ENCODE data around the gene EIF3K. TPM values are rescaled to one million over a fixed set of nuclear protein-coding genes. Genes with fewer than 3 reads are reported as not detected.

EIF3K gene
- total RNA-seq, 4 donors from 2014 or later: 392 to 489 (median 414) TPM

GRCh38 chr19:38657633-38658222, 38.7 kb downstream of the EIF3K start:
- Histone ChIP-seq H3K4me1 (peaks cover 30 to 98% (median 73%) of the 10 kb centered on the region in 3 donors), H3K9me3 (no peaks in the 10 kb centered on the region), H3K36me3 (peaks cover 0 to 7% of the 10 kb centered on the region in 2 donors), H3K27ac (peak overlapping the region; percentile 95 to 97 (median 96)), H3K27me3 (no peaks in the 10 kb centered on the region), H3K4me3 (no peak overlapping the region)
- ATAC-seq: no peak
- 26 to 37% methylated on average over 4 to 7 of the region's 8 CpGs for WGBS, 2 donors (ENCODE audit: low coverage in 1 of 2)
- TF ChIP-seq EP300 (IDR thresholded peaks at IDR 0.05) (no peak), POLR2AphosphoS5 (IDR thresholded peaks at IDR 0.05) (no peak), POLR2A (IDR thresholded peaks at IDR 0.05) (no peak)
- TF ChIP-seq, protein P1, sequence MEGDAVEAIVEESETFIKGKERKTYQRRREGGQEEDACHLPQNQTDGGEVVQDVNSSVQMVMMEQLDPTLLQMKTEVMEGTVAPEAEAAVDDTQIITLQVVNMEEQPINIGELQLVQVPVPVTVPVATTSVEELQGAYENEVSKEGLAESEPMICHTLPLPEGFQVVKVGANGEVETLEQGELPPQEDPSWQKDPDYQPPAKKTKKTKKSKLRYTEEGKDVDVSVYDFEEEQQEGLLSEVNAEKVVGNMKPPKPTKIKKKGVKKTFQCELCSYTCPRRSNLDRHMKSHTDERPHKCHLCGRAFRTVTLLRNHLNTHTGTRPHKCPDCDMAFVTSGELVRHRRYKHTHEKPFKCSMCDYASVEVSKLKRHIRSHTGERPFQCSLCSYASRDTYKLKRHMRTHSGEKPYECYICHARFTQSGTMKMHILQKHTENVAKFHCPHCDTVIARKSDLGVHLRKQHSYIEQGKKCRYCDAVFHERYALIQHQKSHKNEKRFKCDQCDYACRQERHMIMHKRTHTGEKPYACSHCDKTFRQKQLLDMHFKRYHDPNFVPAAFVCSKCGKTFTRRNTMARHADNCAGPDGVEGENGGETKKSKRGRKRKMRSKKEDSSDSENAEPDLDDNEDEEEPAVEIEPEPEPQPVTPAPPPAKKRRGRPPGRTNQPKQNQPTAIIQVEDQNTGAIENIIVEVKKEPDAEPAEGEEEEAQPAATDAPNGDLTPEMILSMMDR (IDR thresholded peaks at IDR 0.05): no peak

DNA sequence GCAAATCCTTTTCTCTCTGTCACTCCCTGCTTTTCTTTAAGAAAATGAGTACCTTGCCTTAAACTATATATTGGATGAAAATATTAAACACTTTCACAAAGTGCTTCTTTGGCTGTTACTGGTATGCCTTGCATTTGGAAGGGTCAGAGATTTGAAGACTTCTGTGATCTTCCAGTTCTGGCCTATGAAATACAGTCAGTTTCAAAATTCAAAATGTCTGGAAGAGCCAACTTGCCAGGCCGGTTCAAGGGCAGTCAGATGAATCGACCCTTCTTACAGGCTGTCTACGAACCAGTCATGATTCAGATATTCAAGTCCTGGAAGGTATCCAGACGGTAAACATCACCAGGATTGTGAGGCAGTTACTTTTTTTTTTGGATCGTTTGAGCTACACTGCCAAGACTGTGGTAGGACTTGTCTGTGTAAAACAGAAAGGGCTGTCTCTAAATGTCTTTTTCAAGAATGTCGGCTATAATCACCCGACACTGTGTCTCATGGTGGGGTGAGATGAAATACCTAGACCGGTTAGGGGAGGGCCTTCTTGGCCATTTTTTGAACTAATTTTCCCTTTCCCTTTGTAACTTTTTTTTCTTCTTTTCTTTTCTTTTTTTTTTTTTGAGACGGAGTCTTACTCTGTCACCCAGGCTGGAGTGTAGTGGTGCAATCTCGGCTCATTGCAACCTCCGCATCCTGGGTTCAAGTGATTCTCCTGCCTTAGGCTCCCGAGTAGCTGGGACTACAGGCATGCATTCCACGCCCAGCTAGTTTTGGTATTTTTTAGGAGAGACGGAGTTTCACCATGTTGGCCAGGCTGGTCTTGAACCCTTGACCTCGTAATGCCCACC, 39.7 kb downstream of the EIF3K start:
- 17 to 21% methylated on average over 6 to 7 of the region's 15 CpGs for WGBS, 2 donors (ENCODE audit: low coverage in 1 of 2)
- no peak for TF ChIP-seq EP300 (IDR thresholded peaks at IDR 0.05)
- peak; percentile 98 for TF ChIP-seq POLR2AphosphoS5 (IDR thresholded peaks at IDR 0.05)
- H3K4me3 ChIP-seq: peak overlapping the region in 1 of 2 donors; percentile 16

GRCh38 chr19:38660724-38661123, 41.7 kb downstream of the EIF3K start:
- WGBS, 2 donors (ENCODE audit: low coverage in 1 of 2): 70 to 76% methylated on average over 4 to 6 of the region's 9 CpGs
- no peak for TF ChIP-seq POLR2AphosphoS5 (IDR thresholded peaks at IDR 0.05)
- no peak for TF ChIP-seq EP300 (IDR thresholded peaks at IDR 0.05)
- no peak for TF ChIP-seq POLR2A (IDR thresholded peaks at IDR 0.05)
- TF ChIP-seq, protein P1 (IDR thresholded peaks at IDR 0.05): no peak
- no peak for ATAC-seq
- H3K27me3 ChIP-seq: no peaks in the 10 kb centered on the region
- no peaks in the 10 kb centered on the region for H3K9me3 ChIP-seq
- peaks cover 0 to 7% of the 10 kb centered on the region in 2 donors for H3K36me3 ChIP-seq
- peak overlapping the region; percentile 95 to 97 (median 96) for H3K27ac ChIP-seq
- no peak overlapping the region for H3K4me3 ChIP-seq
- H3K4me1 ChIP-seq: peaks cover 42 to 98% (median 90%) of the 10 kb centered on the region in 3 donors

More for the DNA sequence above, 39.7 kb downstream of the EIF3K start:
- ATAC-seq: peak; percentile 85
- H3K36me3 ChIP-seq: peaks cover 0 to 7% of the 10 kb centered on the region in 2 donors
- peak overlapping the region; percentile 95 to 97 (median 96) for H3K27ac ChIP-seq
- H3K27me3 ChIP-seq: no peaks in the 10 kb centered on the region
- no peaks in the 10 kb centered on the region for H3K9me3 ChIP-seq
- peaks cover 35 to 98% (median 83%) of the 10 kb centered on the region in 3 donors for H3K4me1 ChIP-seq

DNA sequence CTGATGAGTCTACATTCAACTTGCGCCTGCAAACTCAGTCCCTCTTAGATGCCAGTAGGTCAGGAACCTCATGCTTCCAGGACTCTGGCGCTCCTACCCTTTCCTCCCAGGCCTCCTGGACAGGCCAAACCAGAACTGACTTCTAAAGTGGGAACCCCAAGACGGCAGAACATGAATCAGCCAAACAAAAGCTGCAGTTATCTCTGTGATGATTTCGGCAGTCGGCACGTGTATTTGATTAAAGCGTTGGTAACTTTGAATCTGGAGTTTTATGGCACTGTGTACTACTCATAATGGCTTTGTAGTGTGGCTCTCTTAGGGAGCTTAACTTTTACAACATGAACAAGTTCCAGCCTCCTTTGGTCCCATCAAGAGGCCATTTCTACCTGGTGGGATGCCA, 42.1 kb downstream of the EIF3K start:
- TF ChIP-seq POLR2AphosphoS5 (IDR thresholded peaks at IDR 0.05): no peak
- TF ChIP-seq, protein P1 (IDR thresholded peaks at IDR 0.05): no peak
- TF ChIP-seq POLR2A (IDR thresholded peaks at IDR 0.05): no peak
- no peak for TF ChIP-seq EP300 (IDR thresholded peaks at IDR 0.05)
- Histone ChIP-seq H3K27me3 (no peaks in the 10 kb centered on the region), H3K4me1 (peaks cover 42 to 98% (median 90%) of the 10 kb centered on the region in 3 donors), H3K9me3 (no peaks in the 10 kb centered on the region), H3K4me3 (no peak overlapping the region), H3K27ac (peak overlapping the region; percentile 5 to 97 (median 96)), H3K36me3 (peaks cover 0 to 7% of the 10 kb centered on the region in 2 donors)
- ATAC-seq: no peak
- WGBS, 2 donors (ENCODE audit: low coverage in 1 of 2): 53 to 57% methylated on average over 1 to 6 of the region's 7 CpGs

DNA sequence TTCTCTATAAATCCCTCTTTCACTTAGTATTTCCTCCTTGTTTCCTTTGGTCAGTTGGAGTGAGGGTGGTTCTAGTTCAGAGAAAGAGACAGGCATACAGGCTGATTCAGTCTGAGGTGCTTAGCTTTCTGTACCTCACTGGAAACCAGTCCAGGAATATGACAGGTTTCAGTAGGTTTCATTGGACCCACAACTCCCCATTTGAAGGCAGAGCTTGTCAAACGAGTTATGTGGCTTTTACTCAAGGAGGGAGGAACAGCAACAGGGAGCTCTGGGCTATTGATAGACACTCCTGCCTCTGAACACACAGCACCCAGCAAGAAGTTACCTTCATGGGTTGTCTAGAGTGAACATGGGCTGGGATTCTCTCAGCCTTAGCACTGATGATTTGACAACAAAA, 43.0 kb downstream of the EIF3K start:
- H3K9me3 ChIP-seq: no peaks in the 10 kb centered on the region
- WGBS, 2 donors (ENCODE audit: low coverage in 1 of 2): 0 to 17% methylated on average over 1 of the region's 1 CpG
- H3K27ac ChIP-seq: peak overlapping the region; percentile 89 to 97 (median 96)
- H3K4me3 ChIP-seq: no peak overlapping the region
- no peak for ATAC-seq
- TF ChIP-seq, protein P1 (IDR thresholded peaks at IDR 0.05): no peak
- no peak for TF ChIP-seq POLR2A (IDR thresholded peaks at IDR 0.05)
- TF ChIP-seq EP300 (IDR thresholded peaks at IDR 0.05): no peak
- peaks cover 0 to 5% of the 10 kb centered on the region in 2 donors for H3K36me3 ChIP-seq
- H3K27me3 ChIP-seq: no peaks in the 10 kb centered on the region
- H3K4me1 ChIP-seq: peaks cover 45 to 98% (median 90%) of the 10 kb centered on the region in 3 donors
